Hematopoietic multipotent progenitor cell treated with erythropoietin and hydrocortisone succinate and interleukin-3 and kit ligand, for 17 days (in vitro differentiated cells): Measurements from ENCODE around the gene STX16.

Experiments
- DNase-seq: peaks from one replicate; pipeline ENCODE4 v3.0.0-alpha.2; 2015; ENCODE audit warnings: low spot score

Gene STX16

DNA sequence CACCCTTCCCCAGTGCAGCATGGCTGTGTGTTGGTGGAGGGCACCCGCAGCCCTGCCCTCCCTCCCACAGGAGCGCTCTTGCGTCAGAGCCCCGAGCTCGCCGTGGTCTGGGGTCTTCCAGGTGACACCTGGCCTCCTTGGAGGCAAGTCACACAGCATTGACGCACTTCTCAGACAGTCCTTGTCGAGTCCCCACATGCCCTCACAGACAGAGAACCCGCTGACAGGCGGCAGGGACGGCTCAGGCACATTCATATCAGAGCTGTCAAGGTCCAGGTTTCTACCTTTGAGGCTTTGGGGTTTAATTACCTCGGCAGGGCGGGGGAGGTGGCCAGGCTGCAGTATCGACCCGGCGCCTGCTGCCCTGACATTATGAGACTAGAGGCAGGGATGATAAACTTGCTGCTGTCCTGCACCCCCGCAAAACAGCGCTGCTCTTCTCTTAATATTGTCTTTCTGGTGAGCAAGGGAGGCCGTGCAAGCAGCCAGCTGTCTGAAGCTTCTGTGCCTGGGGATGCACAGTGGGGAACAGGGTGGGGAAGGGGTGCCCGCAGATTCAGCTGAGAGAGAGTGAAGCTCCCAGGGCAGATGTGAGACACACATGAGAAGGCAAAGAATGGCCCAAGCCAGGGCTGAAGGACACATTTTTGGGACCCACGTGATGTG is 46.3 kb downstream of the STX16 start:
- no peak for DNase-seq

DNA sequence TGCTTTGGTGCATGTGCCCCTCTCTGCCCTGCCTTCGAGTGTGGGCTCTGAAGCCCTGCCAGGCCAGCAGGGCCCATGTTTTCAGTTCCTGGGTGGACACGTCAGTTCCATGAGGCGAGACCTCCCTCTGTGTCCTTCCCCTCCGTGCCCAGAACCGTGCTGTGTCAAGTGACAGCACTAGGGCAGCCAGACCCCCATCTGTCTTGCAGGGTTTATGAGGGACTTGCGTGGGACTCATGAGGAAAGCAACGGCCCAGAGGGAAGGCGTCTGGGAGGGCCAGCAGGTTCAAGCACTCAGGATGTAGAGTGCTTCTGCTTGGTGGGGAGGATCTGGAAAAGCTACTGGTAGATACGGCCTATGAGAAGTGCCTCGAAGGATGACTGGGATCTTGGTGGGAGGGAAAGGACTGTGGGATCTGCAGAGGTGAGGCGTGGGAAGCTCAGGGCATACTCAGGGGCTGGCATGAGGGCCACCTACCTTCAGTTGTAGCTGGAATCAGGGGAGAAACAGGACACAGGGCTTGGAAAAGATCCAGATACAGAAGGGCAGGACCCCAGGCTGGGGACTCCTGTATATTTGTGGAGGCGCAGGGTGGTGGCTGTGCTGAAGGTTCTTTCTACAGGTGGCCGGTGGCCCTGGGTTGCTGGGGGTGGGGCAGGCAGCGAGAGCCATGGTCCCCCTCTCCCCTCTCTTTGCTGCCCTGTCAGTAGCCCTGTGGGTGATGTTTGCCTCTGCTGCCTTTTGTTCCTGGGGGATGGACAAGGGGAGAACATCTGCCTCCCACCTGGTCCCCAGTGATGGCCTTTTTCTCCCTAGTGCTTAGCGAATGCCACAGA is 47.0 kb downstream of the STX16 start:
- DNase-seq, result no peak

DNA sequence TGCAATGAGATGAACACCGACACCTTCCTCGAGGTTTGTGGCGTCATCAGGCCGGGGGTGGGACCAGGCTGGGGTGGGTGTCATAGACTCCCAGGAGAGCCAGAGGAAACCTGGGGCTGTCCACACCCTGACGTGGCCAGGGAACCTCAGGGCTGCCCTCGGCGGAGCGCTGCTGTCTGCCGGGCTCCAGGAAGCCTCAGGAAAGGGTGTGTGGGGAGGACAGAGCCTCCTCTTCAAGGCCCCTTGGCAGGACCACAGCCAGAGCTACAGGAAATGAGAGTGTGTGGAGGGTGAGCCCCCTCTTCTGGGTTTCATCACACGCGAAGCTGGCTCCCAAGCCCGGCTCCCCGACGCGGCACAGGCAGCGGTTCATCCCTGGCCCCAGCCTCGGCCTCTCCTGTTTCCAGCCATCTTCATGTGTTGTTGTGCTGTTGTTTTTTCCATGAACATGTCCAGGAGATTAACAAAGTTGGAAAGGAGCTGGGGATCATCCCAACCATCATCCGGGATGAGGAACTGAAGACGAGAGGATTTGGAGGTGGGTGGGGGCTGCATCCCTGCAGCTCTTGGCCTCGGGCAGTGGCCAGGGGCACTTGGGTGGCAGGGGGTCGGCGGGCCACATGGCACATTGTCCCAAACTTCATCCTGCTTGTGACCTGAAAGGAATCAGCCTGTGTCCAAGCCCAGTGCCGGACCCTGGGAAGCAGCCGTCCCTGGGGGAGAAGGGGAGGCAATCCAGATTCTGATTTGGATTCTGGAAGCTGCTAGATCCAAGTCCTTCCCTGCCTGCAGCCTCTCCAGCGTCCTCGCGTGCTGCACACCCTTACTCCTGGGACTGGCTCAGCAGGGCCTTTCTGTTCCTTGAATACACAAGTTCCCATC is 47.9 kb downstream of the STX16 start:
- no peak for DNase-seq

DNA sequence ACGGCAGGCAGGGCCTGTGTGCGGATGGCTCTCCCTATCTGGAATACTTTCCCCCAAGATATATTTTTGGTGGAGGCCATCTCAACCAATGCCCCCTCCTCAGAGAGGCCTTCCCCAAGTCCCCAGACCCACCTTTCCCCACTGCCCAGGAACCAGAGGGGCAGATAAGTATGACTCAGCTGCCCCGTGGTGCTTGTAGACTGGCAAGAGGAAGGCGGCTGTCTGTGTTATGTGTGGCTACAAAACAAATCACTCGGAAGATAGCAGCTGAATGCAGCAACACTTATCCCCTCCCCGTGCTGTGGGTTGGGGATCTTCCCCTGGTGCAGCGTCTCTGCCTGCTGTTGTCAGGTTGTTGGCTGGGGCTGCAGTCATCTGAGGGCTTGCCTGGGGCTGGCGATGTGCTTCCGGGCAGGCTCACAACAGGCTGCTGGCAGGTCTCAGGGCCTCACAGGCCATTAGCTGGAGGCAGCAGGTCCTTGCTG is 48.6 kb downstream of the STX16 start:
- no peak for DNase-seq

DNA sequence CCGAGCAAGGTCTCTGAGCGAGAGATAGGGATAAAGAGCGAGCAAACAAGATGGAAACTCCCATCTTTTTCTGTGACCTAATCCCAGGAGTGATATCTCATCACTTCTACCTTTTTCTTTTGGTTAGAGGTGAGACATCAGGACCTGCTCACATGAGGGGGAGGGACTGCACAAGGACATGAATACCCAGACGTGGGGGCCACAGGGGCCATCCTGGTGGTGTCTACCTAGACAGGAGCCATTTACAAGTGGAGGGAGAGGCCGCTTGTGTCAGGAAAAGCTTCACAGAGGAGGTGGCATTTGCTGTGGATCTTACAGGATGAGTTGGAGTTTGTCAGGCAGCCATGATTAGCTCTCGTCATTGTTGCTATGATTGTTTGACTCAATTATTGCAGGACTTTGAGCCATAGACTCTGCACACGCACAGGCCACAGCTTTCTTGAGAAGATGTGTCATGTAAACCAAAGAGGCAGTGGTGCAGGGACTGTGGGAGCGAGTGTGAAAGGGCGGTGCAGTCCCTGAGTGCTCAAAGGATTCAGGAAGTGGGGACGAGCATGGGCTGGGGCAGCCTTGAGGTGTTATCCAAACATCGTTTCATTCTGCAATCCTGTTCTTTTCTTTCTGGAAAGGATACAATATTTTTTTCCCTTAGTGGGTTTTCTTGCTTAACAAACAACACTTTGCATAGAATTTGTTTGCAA is 49.2 kb downstream of the STX16 start:
- no peak for DNase-seq

DNA sequence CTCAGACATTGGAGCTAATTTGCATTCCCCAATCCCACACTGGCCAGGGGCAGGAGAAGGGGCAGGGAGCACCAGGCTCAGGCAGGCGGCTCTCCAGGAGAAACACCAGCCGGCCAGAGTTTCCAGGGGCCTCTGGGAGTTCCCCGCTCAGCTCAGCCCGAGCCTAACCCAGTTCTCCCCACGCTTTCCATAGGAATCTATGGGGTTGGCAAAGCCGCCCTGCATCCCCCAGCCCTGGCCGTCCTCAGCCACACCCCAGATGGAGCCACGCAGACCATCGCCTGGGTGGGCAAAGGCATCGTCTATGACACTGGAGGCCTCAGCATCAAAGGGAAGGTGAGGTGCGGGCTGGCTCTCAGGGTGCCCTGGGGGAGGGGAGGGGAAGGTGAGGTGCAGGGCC is 49.7 kb downstream of the STX16 start:
- DNase-seq, result no peak

DNA sequence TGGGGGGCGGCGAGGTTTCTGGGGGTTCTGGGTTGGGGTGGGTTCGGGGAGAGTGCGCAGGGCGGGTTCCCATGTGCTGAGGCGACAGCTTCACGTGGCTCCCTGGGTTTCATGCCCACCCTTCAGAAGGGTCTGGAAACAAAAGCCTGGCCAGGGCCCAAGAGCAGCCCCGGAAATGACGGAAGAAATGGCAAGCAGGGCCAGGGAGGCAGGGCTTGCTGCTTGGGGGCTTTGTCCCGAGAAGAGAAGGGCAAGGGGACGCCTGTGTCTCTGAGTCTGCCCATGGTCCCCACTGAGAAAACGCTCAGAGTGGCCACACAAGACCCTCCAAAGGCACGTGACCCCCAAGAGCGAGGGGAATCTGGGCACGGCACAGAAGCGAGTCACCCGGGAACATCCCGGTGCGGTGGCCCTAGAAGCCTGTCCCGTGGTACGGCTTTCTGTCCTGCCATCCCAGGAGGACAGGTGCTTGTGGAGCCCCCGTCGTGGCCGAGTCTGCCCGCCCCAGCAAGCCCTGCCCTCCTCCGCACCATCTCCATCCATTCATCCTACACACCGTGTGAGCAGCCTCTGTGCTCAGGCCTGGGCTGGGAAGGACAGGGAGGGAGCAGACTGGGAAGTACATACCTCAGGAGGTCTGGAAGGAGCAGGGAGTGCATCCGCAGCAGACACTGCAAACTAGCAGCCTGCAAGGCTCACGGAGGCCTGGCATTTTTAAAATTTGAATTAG is 50.5 kb downstream of the STX16 start:
- DNase-seq, result no peak

DNA sequence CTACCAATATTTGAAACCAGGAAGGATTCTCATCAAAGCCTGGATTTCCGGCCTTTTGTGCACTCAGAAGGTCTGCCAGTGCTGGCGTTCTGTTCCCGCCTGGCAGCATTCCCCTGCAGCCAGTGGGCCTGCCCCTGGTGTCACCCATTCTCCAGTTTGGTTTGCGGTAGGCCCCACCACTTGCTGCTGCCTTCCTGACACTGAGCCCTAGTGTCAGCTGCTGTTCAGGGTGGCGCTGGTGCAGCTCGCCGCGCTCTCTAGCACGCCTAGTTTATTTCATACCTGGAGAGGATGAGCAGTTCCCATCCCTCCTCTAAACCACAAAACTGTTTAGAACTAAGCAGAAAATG is 51.1 kb downstream of the STX16 start:
- DNase-seq, result no peak

DNA sequence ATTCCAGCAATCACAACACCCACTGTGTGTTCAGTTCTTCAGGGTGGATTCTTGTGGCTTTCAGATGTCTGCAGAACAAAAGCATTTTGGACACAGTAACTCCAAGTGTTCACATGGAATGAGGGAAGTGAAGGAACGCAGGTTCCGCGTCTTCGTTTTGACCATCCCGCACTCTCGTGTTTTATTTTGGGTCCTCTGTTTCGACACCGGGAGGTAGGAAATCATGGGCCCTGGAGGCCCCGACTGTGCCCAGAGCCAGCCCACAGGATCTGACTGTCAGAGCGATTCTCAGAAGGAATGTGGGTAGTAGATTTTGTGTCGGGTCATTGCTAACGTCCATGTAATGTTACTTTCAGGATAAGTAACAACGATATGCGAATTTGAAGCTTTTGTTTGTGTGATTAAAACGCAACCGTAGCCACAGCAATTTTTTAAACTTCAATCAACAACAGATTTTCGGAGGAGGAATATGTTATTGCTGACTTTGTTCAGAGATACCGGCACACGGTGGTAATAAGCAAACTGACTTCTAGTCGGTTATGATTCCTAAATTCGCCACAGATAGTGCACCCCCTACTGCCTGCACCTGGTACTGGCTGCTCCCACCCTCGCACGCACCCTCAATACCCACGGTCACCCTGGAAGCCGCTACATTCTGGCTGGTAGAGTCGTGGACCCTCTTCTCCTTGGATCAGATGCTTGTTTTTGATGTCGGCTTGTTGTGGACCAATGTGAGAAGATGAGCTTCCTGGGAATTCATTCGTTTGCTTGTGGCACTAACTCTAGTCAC is 52.0 kb downstream of the STX16 start:
- DNase-seq, result peak; percentile 11

DNA sequence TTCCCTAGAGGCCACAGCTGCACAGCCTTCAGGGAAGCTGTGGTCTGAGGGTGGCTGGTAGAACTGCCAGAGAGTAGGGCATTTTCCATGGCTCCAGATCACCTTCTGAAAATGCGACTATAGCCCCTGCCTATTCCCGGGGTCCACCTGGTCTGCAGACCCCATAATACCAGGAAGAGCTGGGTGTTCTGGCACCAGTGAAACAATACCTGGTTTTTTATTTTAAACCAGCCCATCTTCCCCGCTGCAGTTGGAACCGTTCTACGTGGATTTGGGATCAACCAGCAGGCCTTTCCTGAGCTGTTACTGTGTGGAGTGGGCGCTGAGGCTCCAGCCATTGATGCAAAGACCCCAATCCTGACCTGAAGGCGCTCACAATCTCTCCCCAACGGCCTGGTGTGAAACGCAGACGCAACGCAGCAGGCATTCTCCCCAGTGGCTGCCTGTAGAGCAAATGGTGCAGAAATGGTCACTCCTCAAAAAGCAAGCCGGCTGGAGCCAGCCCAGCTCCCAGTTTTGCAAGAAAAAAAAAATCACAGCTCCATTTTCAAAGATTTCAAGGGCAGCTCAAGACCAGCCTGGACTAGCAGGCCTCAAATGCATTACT is 52.8 kb downstream of the STX16 start:
- no peak for DNase-seq

DNA sequence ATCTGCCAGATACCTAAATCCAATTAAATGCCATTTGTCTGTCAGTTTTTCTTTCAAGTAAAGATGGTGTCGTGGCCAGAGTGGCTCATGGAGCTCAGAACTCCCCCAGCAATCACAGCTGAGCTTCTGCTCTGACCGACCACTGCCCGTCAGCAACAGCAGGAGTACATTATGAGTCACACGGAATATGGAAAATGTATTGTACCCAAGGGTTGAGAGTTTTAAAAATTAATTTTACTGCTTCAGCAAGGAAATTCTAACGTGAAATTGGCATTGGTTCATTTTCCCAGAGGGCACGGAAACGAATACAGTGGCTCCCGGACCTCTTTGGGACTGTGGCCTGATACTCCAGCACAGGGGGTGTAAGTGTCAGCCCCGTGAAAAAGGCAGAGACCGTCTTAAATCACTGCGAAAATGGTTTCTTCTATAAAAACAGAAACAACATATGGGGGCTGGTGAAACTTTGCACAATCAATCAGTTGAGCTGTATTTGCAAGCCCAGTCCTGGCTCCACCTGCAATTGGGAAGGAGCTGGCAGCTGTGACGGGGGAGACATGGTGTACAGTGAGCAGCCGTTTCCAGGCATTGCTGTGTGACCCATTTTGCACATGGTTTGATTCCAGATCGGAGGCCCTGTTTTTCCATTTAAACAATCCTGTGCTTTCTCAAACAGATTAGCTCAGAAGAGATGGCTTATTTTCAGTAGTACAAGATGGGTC is 54.3 kb downstream of the STX16 start:
- no peak for DNase-seq

DNA sequence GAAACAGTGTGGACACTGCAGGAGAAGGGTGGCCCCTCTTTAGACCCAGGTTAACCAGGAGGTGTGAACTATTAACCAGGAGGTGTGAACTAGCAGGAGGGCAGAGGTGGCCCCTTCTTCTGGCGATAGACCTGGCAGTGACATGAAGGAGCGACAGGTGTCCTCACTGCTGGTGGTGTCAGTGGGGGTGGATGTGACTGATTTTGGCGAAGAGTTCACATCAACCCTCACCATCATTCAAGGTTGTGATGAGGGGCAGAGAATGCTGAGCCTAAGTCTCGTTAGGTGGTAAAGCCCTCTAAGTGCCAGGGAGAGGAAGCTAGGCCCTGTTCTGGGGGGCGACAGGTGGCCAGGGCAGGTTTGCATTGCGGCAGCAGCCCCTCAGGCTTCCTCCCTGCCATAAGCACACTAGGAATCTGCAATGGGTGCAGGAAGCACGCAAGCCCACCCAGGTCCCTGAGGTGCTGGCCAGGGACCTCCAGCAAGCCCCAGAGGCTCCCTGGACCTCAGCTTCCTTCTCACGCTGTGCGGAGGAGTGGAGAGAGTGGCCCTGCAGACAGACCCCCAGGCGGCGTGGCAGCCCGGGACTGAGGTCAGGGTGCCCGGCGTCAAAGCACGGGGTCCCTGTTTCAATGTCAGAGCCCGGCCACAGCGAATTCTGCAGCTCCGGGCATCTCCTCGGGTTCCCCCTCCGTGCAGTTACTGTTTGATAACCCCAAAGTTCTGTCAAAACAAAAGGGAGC is 55.2 kb downstream of the STX16 start:
- DNase-seq, result no peak

DNA sequence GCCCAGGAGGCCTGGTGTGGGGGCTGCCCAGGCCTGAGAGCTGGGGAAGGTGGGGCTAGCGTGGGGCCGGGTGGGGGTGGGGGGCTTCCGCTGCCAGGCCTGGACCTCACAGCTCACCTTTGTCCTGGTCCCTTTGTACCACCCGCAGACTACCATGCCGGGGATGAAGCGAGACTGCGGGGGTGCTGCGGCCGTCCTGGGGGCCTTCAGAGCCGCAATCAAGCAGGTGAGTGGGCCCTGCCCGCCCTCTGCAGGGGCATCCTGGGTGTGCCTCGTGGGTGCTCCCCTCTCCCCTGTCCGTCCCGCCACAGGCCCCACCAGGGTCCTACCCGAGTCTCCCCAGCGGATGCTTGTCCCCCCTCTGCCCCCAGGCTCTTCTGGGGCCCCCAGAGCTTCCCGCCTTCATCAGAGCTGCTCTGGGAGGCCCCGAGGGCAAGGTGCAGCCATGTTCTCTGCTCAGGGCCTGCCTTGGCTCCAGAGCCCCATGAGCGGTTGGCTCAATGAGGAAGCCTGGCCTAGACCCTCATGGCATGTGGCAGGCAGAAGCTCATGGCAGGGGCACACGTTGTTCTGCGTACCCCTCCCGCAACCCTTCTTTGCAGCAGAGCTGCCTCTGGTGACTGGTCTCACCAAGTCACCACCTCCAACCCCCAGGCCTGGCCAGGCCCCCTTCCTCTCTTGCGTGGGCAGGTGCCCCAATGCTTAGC is 56.0 kb downstream of the STX16 start:
- DNase-seq, result no peak

DNA sequence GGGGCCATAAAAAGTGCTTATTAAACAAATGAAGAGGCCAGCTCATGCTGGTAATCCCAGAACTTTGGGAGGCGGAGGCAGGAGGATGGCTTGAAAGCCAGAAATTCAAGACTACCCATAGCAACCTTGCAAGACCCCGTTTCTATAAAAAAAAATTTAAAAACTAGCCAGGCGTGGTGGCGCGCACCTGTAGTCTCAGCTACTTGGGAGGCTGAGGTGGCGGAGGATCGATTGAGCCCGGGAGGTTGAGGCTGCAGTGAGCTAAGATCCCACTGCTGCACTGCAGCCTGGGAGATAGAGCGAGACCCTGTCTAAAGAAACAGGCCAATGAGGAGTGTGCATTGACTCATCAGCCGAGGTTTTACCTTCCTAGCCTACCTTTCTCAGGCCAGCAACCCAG is 56.7 kb downstream of the STX16 start:
- no peak for DNase-seq

DNA sequence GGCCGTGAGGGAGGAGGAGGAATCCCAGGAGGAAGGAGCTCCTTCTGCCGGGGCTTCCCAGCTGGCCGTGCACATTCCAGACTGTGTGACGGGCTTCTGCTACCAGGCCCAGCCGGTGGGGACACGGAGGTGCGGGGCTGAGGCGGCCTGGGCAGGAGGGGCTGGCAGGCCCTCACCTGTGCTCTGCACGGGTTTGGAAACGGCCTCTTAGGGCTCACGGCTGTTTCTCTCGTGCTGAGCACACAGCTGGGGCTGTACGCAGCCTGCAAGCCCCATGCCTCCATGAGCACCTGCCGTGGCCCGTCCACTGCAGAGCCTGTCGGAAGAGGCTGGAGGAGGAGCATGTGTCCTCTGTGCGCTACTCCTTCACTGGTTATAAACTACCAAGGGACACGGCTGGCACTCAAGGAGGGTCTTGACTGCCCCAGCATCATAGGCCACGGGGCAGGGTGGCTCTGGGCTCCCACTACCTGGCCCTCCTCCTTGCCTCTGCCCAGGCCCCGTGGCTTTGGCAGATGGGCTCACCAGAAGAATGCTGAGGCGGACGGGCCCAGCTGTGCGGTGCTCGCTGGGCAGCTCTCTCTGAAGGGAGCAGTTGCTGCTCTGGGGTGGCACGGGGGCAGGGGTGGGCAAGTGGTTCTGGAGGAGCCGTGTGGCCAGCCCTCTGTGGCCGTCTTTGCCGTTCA is 57.3 kb downstream of the STX16 start:
- no peak for DNase-seq

DNA sequence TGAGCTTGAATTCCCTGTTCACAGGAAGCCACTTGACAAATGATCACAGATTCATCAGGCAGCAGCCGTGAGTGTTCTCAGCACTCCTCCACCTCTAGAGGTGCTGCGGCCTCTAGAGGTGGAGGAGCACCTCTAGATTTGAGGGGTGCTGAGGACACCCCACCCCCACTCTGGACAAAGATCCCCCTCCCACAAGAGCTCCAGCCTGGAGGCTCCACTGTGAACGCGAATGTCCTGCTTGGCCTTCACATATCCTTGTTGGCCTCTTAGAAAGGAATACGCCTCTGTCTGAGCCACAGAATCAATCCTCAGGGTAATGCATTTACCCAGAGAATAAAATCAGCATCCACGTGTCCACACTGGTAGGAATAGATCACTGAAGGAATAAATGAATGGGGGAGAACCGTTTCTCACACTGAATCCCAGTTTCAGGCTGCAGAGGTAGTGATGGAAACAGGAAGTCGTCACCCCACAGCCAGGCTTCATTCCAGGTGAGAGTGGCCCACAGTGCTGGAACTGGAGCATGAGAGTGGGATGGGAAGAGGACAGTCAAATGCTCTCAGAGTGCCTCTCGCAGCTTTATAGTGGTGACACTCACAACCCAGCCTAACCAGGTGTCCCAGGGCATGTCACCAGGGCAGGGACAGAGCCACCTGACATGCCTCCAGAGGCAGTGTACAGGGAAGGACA is 58.1 kb downstream of the STX16 start:
- no peak for DNase-seq

DNA sequence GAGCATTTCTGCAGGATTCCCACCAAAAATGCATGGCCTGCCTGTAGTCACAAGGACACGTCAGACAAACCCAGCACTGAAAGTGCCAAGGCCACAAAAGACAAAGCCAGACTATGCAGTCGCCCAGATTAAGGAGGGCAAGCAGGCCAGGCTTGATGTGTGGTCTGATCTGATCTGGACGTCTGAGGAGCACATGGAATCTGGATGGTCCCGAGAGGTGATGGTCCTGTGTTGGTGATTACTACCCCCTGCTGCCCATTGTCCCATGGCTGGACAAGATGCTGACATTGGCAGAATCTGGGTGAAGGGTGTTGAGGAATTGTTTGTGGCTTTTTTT is 58.6 kb downstream of the STX16 start:
- no peak for DNase-seq
